GM18517 (cell line): ENCODE data around the gene LITAF.
A peak's percentile ranks its signal among the peaks of the same experiment; 100 is the strongest.

ENCODE experiments used
- ATAC-seq: cut with Tn5 transposase; IDR thresholded peaks from one replicate; pipeline ENCODE4 v1.9.1; 2021; ENCODE audit warnings: mild to moderate bottlenecking, moderate library complexity; ENCODE audit not compliant: unreplicated experiment

The LITAF gene

DNA sequence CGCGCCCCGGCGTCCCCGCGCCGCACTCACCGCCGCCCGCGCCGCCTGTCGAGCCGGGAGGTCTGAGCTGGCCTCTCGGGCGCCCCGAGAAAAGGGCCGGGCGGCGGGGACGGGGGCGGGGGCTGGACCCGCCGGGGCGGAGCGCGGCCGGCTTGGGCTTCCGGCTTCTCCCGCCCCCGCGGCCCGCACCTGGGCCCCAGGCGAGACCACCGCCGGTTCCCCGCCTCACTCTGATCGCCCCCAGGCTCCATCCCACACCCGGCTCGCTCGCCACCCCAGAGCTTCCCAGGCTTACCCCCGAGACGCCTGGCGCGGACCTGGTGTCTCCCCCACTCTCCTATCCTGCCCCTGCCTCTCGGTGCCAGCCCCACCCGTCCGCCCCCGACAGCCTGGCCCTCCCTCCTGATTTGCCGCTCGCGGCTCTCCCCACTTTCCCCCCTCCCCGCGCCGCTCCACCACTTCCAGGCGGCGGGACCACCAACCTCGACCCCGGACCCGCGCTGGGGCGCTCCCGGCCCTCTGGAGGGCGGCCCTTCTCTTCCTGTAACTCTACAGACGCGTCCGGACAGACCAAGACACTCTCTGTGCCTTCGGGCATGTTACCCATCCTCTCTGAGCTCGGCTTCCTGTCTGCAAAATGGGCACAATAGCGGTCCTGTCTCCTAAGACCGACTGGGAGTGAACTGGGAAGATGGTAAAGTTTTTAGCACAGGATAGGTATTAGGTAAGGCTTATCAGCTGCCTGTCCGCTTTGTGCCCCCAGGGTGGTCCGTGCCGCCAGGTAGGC, at the start of gene LITAF:
LITAF (minus strand) TSS at position 64 of the 787 bp plus-strand sequence. CDS start 30,189 bp downstream, outside the sequence.
- ATAC-seq: peak; percentile 34

- ATAC-seq: no peak
These were observed 49.5 kb upstream of the LITAF start for GRCh38 chr16:11636172-11636721.

DNA sequence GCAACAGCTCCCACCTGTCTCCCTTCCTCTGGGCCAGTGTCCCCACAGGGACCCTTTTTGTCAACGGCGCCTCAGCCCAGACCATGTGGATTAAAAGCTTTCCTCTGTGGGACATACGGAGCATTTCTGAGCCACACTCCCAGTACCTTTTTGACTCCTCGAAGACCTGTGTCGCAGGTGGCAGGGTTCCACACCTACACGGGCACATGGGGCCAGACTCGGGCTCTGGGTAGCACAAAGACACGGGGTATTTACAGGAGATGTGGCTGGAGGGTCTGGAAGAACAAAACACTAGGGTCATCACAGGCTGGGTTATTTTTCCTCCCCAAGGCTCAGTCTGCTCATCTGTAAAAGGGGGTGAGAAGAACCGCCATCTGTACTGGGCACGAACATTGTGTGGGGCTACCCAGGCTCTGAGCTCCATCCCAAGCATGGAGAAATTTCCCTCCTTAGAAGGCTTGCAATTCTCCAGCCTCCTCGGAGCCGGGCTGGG, 49.0 kb upstream of the LITAF start:
- ATAC-seq: no peak

- ATAC-seq: no peak
These were observed 48.5 kb upstream of the LITAF start for GRCh38 chr16:11635113-11635652.

DNA sequence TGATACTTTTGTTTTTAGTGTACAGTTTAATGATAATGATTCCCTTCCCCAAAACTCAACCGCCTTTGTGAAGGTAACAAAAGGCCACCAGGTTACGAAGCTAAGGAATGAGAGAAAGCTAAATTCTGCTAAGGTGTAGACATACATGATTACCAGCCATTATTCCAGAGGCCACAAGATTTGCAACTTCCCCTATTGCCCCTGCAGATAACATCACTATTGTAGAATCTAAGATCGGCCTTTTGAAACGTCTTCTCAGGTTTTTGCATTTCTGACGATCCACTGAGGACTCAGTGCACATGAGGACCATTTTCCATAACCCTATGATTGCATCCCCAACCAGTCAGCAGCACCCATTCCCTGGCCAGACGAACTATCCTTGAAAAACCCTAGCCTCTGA, 47.6 kb upstream of the LITAF start:
- ATAC-seq: no peak

- ATAC-seq: no peak
These were observed 46.4 kb upstream of the LITAF start for GRCh38 chr16:11633113-11633512.

DNA sequence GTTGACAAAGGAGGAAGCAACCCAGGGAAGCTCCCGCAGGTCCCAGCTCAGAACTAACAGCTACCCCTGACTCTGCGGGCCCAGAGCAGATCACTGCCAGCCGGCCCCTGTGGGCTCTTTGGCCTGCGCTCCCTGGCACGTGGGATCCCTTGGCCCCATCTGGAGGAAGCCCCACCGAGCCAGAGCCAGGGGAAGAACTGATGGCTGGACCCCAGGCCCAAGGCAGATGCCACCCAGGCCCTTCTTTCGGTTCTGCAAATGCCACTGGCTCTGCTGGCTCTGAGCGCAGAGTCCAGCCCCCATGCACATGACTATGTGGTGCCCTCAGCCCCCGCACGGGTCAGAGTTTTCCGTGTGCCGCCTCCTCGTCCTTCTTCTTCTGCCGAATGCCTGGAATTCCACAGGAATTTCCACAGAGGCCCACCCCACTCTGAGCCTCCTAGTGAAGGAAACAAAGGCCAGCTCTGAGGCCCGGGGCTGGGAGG, 45.8 kb upstream of the LITAF start:
- ATAC-seq: no peak

DNA sequence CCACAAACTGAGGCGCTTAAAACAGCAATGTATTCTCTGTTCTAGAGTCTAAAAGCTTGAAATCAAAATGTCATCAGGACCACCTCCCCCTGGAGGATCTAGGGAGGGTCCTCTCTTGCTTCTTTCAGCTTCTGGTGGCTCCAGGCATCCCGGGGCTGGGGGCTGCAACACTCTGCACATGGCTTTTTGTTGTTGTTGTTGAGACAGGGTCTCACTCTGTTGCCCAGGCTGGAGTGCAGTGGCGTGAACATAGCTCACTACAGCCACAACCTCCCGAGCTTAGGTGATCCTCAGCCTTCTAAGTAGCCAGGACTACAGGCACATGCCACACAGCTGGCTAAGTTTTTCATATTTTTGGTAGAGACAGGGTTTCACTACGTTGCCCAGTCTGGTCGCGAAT, 44.5 kb upstream of the LITAF start:
- ATAC-seq: no peak

DNA sequence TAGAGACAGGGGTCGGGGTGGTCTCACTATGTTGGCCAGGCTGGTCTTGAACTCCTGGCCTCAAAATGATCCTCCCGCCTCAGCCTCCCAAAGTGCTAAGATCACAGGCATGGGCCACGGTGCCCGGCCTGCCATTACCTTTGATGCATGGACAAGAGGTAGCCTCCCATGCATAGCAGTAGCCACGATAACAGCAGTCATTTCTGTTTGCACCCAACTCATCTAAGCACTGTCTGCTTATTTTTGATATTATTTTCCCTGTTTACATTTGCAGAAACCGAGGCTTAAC, 44.0 kb upstream of the LITAF start:
- ATAC-seq: no peak

DNA sequence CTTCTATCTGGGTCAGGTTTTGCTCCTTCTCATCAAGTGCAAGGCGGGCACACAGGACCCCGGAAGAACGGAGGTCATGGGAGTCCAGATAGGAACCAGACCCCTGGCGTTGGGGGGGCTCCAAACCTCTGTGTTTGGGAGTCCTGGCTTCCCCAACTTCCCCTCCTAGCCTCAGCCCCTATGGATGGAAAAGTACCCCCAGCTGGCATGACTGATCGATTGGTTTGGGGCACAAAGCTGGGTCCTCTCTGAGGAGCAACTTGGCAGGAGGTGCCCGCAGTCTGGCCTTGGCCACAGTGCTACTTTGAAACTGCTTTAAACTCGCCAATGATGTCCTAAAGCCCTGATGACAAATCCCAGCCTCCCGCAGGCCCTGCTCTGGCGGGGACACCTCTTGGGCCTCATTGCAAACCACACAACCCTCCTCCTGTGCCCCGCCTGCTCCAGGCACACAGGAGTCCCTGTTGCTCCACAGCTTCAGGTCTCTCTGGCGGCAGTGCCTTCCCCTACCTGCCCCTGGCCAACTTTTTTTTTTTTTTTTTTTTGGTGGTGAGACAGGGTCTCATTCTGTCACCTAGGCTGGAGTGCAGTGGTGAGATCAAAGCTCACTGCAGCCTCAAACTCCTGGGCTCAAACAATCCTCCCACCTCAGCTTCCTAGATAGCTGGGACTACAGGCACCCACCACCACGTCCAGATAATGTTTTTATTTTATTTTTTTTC, 43.5 kb upstream of the LITAF start:
- ATAC-seq: no peak

DNA sequence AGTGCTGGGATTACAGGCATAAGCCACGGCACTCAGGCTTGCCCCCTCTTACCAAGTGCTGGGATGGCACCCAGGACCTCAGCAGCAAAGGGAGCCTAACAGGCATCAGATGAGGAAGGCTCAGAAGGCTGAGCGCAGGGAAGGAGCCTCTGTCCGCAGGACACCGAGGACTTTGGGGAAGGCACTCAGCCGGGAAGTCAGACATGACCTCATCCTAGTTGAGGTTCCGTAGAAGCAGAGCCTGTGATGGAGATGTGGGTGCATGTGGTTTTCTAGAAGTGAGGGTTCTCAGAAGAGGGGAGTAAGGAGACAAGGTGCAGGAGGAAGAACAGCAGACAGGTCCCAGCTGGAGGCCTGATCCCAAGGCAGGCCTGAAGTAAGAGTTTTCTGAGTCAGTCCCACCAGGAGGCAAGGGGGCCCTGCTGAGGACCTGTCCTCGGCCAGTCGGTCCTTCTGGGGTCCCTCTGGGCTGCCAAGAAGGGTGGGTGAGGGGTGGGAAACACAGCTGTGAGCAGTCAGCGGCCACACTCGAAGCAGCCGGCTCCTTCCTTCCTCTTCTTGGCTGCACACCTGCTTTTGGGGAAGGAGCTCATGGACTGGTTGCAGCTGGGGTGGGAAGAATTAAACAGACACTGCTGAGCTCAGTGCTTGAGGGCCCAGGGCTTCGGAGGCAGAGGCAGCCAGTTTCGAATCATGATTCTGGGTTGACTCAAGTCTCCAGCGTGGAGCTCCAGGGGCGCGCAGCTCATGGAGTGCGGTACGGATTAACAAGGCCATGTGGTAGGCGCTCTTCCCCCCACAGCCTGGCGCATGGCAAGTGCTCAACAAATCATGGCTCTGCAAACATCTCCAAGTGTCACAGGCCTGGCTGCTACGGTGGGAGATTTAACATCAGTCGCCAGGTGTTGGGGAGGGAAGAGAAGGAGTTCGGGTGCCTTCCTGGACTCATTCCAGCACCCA, 42.6 kb upstream of the LITAF start:
- ATAC-seq: no peak

DNA sequence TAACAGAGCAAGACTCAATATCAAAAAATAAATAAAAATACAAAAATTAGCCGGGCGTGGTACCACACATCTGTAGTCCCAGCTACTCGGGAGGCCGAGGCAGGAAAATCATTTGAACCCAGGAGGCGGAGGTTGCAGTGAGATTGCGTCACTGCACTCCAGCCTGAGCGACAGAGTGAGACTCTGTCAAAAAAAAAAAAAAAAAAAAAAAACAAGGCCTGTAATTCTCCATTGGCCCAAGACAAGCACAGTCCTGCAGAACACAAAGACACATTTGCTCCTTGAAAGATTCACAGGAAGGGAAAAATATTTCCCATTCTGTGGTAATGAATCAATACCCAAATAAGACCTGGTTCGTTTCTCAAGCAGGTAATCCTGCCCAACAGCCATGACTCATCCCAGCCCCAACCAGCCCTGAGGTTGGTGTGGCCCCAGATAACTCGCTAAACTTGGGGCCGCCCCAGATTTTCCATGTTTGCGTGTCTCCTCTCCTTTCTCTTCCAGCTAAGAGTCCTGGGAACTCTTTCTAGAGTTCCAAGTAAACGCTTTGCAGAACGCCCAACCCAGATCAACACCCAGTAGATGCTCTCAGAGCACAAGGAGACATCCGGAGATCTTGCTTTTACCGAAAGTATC, 41.2 kb upstream of the LITAF start:
- ATAC-seq: no peak

GRCh38 chr16:11627292-11627663, 40.6 kb upstream of the LITAF start:
- ATAC-seq: no peak

DNA sequence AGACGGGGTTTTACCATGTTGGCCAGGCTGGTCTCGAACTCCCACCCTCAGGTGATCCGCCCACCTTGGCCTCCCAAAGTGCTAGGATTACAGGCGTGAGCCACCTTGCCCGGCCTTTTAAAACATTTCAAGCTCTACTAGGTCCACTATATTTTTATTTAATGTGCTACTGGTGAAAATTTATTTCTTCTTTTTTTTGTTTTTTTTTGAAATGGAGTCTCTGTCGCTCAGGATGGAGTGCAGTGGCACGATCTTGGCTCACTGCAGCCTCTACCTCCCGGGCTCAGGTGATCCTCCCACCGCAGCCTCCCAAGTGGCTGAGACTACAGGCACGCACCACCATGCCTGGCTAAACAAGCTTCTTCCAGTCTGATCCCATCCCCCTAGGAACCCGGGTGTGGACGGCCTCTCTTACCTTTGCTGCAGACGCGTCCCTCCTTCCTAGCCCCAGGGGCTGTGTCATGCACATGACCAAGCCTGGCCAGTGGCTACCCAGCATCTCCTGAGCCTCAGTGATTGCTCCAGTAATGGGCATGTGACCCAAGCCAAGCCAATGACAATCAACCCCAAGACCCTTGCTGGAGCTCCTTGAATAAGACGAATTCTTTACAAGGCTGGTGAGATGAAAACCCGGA, 40.1 kb upstream of the LITAF start:
- ATAC-seq: no peak

DNA sequence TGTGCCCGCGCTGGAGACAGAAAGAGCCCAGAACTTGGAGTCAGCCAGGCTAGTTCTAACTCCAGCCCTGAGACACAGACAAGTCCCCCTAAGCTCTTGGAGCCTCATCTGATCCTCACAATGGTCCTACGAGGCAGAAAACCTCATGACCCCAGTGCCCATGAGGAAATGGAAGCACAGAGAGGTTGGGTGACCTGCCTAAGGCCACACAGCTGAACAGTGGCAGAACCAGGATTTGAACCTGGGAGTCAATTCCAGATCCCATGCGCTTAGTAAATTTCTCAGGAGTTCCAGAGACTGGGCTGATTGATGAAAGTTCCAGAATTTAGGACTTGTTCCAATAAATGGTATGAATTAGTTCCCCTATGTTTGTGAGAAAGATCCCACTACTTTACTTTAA, 39.0 kb upstream of the LITAF start:
- no peak for ATAC-seq

- no peak for ATAC-seq
These were observed 38.2 kb upstream of the LITAF start for GRCh38 chr16:11624636-11625607.

GRCh38 chr16:11624205-11624604, 37.5 kb upstream of the LITAF start:
- ATAC-seq: no peak

- no peak for ATAC-seq
These were observed 35.4 kb upstream of the LITAF start for GRCh38 chr16:11621920-11622651.
